ENCODE data around the gene SNAPC1.
"Not testable (repeated sequence)": the region's sequence is repeated elsewhere in the genome, so short reads cannot be mapped to it uniquely, and the experiment has no call there.

Gene SNAPC1

GRCh38 chr14:61749867-61750266 is 12.4 kb upstream of the SNAPC1 start:
- DNase-seq = no peak

- DNase-seq = peak in 46 of 51 donors; percentile 4 to 76 (median 50)
Measured at GRCh38 chr14:61750708-61751474, 11.3 kb upstream of the SNAPC1 start.

GRCh38 chr14:61751475-61751989 is 10.7 kb upstream of the SNAPC1 start:
- no peak for DNase-seq

- no peak for DNase-seq
Measured at GRCh38 chr14:61752626-61753025, 9.6 kb upstream of the SNAPC1 start.

- DNase-seq = no peak
Measured at GRCh38 chr14:61753631-61754030, 8.6 kb upstream of the SNAPC1 start.

- DNase-seq = no peak
Measured at GRCh38 chr14:61754627-61755381, 7.4 kb upstream of the SNAPC1 start.

- not testable (repeated sequence) for DNase-seq
Measured at GRCh38 chr14:61755382-61755742, 6.9 kb upstream of the SNAPC1 start.

- no peak for DNase-seq
Measured at GRCh38 chr14:61756135-61756534, 6.1 kb upstream of the SNAPC1 start.

- no peak for DNase-seq
Measured at GRCh38 chr14:61759878-61760277, 2.3 kb upstream of the SNAPC1 start.

GRCh38 chr14:61761557-61761956 is 663 bp upstream of the SNAPC1 start:
- no peak for DNase-seq

GRCh38 chr14:61764342-61765122 is 2.3 kb downstream of the SNAPC1 start:
- DNase-seq = no peak

- DNase-seq = no peak
Measured at GRCh38 chr14:61765225-61765943, 3.2 kb downstream of the SNAPC1 start.

GRCh38 chr14:61766151-61766550 is 3.9 kb downstream of the SNAPC1 start:
- DNase-seq = no peak

- DNase-seq = no peak
Measured at GRCh38 chr14:61768240-61768639, 6.0 kb downstream of the SNAPC1 start.

- no peak for DNase-seq
Measured at GRCh38 chr14:61769893-61770292, 7.7 kb downstream of the SNAPC1 start.

GRCh38 chr14:61774861-61775260 is 12.6 kb downstream of the SNAPC1 start:
- no peak for DNase-seq

GRCh38 chr14:61780125-61780524 is 17.9 kb downstream of the SNAPC1 start:
- DNase-seq = no peak

- no peak for DNase-seq
Measured at GRCh38 chr14:61797309-61797708, 35.1 kb downstream of the SNAPC1 start.

- DNase-seq = no peak
Measured at GRCh38 chr14:61802010-61802568, 39.9 kb downstream of the SNAPC1 start.

- DNase-seq = no peak
Measured at GRCh38 chr14:61803755-61804154, 41.5 kb downstream of the SNAPC1 start.

GRCh38 chr14:61805451-61805850 is 43.2 kb downstream of the SNAPC1 start:
- DNase-seq = no peak
